Caco-2 (cell line): ENCODE data around the gene MT1HL1. TPM values are rescaled to one million over a fixed set of nuclear protein-coding genes. Genes with fewer than 3 reads are reported as not detected.

Experiments
- BruUV-seq: library from RNA; stranded (reverse); fragments of 400-500 nt; replicated peaks from 2 replicates; lab custom pipeline; 2021; lab: Mats Ljungman, UMichigan
- CTCF ChIA-PET: fragments of 300-600 bp; sonication (Branson Sonifier 250); formaldehyde crosslinking; loops from one replicate; lab custom pipeline; 2022; ENCODE audit warnings: antibody characterized with exemption; lab: Charles Lee
- POLR2A ChIA-PET: fragments of 300-600 bp; sonication (Branson Sonifier 250); formaldehyde crosslinking; loops from one replicate; lab custom pipeline; 2022; ENCODE audit warnings: antibody characterized with exemption; lab: Charles Lee
- DNase-seq, 2 experiments: peaks; one replicate each; pipeline versions ENCODE4 v3.0.0 to v3.0.0-alpha.2; 2020 to 2022
- H3K27me3 ChIP-seq: replicated peaks from 2 replicates; pipeline ENCODE4 v1.6.0; 2011; ENCODE audit warnings: low read length; ENCODE audit not compliant: control insufficient read depth, insufficient read depth
- H3K36me3 ChIP-seq: 2 replicates; pipeline ENCODE4 v1.5.1; 2011; ENCODE audit warnings: low read length; ENCODE audit not compliant: control insufficient read depth, insufficient read depth
- H3K4me1 ChIP-seq: fragments of 250-450 bp; sonication (Bioruptor Pico); 2 replicates; pipeline ENCODE4 v1.5.1; 2020; ENCODE audit warnings: mild to moderate bottlenecking
- H3K4me3 ChIP-seq: 2 replicates; pipeline ENCODE4 v1.5.1; 2011; ENCODE audit warnings: low read depth, mild to moderate bottlenecking, control low read depth, low read length
- H3K9me3 ChIP-seq: fragments of 250-450 bp; sonication (Bioruptor Pico); 2 replicates; pipeline ENCODE4 v1.5.1; 2020; ENCODE audit warnings: mild to moderate bottlenecking, moderate library complexity
- H3K27ac Mint-ChIP-seq: one replicate; pipeline ENCODE4 v1.8.0; 2022; ENCODE audit warnings: mixed read lengths; ENCODE audit not compliant: unreplicated experiment
- H3K27me3 Mint-ChIP-seq: one replicate; pipeline ENCODE4 v1.8.0; 2022; ENCODE audit warnings: mixed read lengths; ENCODE audit not compliant: insufficient read depth, unreplicated experiment
- H3K36me3 Mint-ChIP-seq: one replicate; pipeline ENCODE4 v1.8.0; 2022; ENCODE audit warnings: mild to moderate bottlenecking, mixed read lengths; ENCODE audit not compliant: insufficient read depth, unreplicated experiment
- H3K4me1 Mint-ChIP-seq: one replicate; pipeline ENCODE4 v1.8.0; 2022; ENCODE audit warnings: low read depth, mixed read lengths; ENCODE audit not compliant: unreplicated experiment
- H3K4me3 Mint-ChIP-seq: one replicate; pipeline ENCODE4 v1.8.0; 2022; ENCODE audit warnings: mild to moderate bottlenecking, moderate library complexity, mixed read lengths; ENCODE audit not compliant: unreplicated experiment
- H3K9me3 Mint-ChIP-seq: one replicate; pipeline ENCODE4 v1.8.0; 2022; ENCODE audit warnings: mixed read lengths; ENCODE audit not compliant: unreplicated experiment
- intact Hi-C: fragments of 100-400 bp; cut with micrococcal nuclease; formaldehyde crosslinking; loops from one replicate; pipeline ENCODE4 v1.10.0; 2022; ENCODE audit not compliant: unreplicated experiment
- total RNA-seq: library from RNA; stranded (reverse); gene quantifications from 2 replicates; pipeline ENCODE4 v1.2.3, GENCODE V29; 2022
- TF ChIP-seq, protein P1 (sequence below), 2 experiments: fragments of 200-600 bp in 1 of 2; IDR thresholded peaks; 1 replicate in 1 of 2; 2 replicates in 1 of 2; pipeline versions ENCODE4 v1.5.1 to v1.8.0; 2011 to 2022; ENCODE audit warnings: antibody characterized with exemption in 1 of 2, control low read depth in 1 of 2, inconsistent platforms in 1 of 2, low read depth in 1 of 2, low read length in 1 of 2, mild to moderate bottlenecking in 1 of 2, moderate library complexity in 1 of 2; ENCODE audit not compliant: insufficient read depth in 1 of 2, severe bottlenecking in 1 of 2, unreplicated experiment in 1 of 2

Gene MT1HL1
- total RNA-seq, 1 experiment from 2014 or later, result not detected

DNA sequence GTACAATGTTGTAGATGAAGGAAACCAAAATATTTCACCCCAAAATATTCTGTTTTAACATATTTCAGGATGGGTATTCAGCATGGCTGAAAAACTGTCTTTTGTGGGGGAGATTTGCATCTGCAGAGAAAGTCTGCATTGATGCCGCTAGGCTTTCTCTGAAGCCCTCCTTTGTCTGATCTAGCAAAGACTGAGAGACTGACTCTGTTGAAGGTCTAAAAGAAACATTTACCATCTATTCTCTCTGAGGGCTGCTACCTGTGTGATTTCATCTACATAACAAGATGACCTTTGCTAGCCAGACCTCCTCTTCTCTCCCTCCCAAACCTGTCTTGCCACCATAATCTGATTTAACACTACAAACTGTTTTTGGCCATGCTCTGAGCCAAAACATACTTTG lies 12.4 kb upstream of the MT1HL1 start:
- Histone ChIP-seq H3K36me3 (no peaks in the 10 kb centered on the region), H3K9me3 (no peaks in the 10 kb centered on the region), H3K27me3 (no peaks in the 10 kb centered on the region), H3K4me3 (no peak overlapping the region), H3K4me1 (no peaks in the 10 kb centered on the region)
- peaks cover 3% of the 10 kb centered on the region for H3K27me3 Mint-ChIP-seq
- no peaks in the 10 kb centered on the region for H3K4me1 Mint-ChIP-seq
- H3K27ac Mint-ChIP-seq, result no peak overlapping the region
- ChIA-PET CTCF (no interaction called here), POLR2A (no interaction called here)
- H3K36me3 Mint-ChIP-seq, result no peaks in the 10 kb centered on the region
- no peak for DNase-seq
- TF ChIP-seq, protein P1, sequence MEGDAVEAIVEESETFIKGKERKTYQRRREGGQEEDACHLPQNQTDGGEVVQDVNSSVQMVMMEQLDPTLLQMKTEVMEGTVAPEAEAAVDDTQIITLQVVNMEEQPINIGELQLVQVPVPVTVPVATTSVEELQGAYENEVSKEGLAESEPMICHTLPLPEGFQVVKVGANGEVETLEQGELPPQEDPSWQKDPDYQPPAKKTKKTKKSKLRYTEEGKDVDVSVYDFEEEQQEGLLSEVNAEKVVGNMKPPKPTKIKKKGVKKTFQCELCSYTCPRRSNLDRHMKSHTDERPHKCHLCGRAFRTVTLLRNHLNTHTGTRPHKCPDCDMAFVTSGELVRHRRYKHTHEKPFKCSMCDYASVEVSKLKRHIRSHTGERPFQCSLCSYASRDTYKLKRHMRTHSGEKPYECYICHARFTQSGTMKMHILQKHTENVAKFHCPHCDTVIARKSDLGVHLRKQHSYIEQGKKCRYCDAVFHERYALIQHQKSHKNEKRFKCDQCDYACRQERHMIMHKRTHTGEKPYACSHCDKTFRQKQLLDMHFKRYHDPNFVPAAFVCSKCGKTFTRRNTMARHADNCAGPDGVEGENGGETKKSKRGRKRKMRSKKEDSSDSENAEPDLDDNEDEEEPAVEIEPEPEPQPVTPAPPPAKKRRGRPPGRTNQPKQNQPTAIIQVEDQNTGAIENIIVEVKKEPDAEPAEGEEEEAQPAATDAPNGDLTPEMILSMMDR (IDR thresholded peaks at IDR 0.05; ENCODE audit: insufficient read depth in 1 of 2, low read depth in 1 of 2, low read length in 1 of 2, severe bottlenecking in 1 of 2, unreplicated experiment in 1 of 2), result no peak
- no TSS peak for BruUV-seq
- intact Hi-C loops, result no loop called here
- no peaks in the 10 kb centered on the region for H3K9me3 Mint-ChIP-seq
- no peak overlapping the region for H3K4me3 Mint-ChIP-seq

GRCh38 chr1:237013608-237014007 lies 9.4 kb upstream of the MT1HL1 start:
- Mint-ChIP-seq H3K27ac (no peak overlapping the region), H3K36me3 (no peaks in the 10 kb centered on the region), H3K4me3 (no peak overlapping the region), H3K4me1 (no peaks in the 10 kb centered on the region), H3K9me3 (no peaks in the 10 kb centered on the region), H3K27me3 (peaks cover 3% of the 10 kb centered on the region)
- POLR2A ChIA-PET, result no interaction called here
- H3K4me1 ChIP-seq, result no peaks in the 10 kb centered on the region
- H3K4me3 ChIP-seq, result no peak overlapping the region
- TF ChIP-seq, protein P1 (IDR thresholded peaks at IDR 0.05; ENCODE audit: insufficient read depth in 1 of 2, low read depth in 1 of 2, low read length in 1 of 2, severe bottlenecking in 1 of 2, unreplicated experiment in 1 of 2), result no peak
- DNase-seq, result no peak
- intact Hi-C loops, result no loop called here
- no peaks in the 10 kb centered on the region for H3K36me3 ChIP-seq
- no TSS peak for BruUV-seq
- CTCF ChIA-PET, result no interaction called here
- H3K9me3 ChIP-seq, result no peaks in the 10 kb centered on the region
- H3K27me3 ChIP-seq, result no peaks in the 10 kb centered on the region

- TF ChIP-seq, protein P1 (IDR thresholded peaks at IDR 0.05; ENCODE audit: insufficient read depth in 1 of 2, low read depth in 1 of 2, low read length in 1 of 2, severe bottlenecking in 1 of 2, unreplicated experiment in 1 of 2), result no peak
- Histone ChIP-seq H3K36me3 (no peaks in the 10 kb centered on the region), H3K4me3 (no peak overlapping the region), H3K4me1 (no peaks in the 10 kb centered on the region), H3K9me3 (no peaks in the 10 kb centered on the region), H3K27me3 (no peaks in the 10 kb centered on the region)
- H3K4me1 Mint-ChIP-seq, result no peaks in the 10 kb centered on the region
- POLR2A ChIA-PET, result no interaction called here
- intact Hi-C loops, result no loop called here
- CTCF ChIA-PET, result no interaction called here
- no peaks in the 10 kb centered on the region for H3K9me3 Mint-ChIP-seq
- no TSS peak for BruUV-seq
- H3K36me3 Mint-ChIP-seq, result no peaks in the 10 kb centered on the region
- H3K27ac Mint-ChIP-seq, result no peak overlapping the region
- no peak overlapping the region for H3K4me3 Mint-ChIP-seq
- no peak for DNase-seq
- H3K27me3 Mint-ChIP-seq, result peaks cover 8% of the 10 kb centered on the region
Measured at GRCh38 chr1:237012788-237013383, 8.6 kb upstream of the MT1HL1 start.
